ENCODE results near the gene CDCA8.

DNA sequence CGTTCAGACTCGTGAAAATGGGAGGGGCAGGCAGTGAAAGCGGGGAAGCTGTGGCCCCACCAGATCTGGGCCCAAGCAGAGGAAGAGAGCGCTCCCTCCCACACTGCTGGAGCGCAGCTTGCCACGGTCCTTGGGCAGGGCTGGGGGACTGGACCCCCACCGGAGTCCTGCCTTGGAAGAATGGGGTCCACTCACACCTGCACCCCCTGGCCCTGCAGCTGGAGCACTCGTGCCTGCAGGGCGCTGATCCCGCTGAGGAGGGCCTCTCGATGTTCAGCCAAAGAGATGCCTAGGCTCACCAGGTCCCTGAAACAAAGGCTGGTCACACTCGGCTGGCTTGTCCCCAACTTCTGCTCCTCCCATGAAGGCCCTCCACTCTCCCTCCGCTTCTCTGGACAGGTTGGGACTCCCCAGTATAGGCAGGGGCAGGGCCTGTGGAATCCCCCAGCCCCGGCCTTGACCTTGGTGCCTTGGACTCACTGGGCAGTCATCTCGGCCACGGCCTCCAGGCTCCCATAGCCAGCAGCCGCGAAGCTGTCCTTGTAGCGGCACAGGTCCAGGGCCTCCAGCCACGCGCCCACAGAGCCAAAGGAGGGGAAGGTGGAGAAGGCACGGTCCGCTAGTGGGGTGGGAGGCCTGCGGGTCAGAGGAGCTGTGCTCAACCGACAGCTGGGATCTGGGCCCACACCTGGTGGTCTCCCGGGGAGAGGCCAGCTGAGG, 26.0 kb downstream of the CDCA8 start:
- TF ChIP-seq, protein P1, sequence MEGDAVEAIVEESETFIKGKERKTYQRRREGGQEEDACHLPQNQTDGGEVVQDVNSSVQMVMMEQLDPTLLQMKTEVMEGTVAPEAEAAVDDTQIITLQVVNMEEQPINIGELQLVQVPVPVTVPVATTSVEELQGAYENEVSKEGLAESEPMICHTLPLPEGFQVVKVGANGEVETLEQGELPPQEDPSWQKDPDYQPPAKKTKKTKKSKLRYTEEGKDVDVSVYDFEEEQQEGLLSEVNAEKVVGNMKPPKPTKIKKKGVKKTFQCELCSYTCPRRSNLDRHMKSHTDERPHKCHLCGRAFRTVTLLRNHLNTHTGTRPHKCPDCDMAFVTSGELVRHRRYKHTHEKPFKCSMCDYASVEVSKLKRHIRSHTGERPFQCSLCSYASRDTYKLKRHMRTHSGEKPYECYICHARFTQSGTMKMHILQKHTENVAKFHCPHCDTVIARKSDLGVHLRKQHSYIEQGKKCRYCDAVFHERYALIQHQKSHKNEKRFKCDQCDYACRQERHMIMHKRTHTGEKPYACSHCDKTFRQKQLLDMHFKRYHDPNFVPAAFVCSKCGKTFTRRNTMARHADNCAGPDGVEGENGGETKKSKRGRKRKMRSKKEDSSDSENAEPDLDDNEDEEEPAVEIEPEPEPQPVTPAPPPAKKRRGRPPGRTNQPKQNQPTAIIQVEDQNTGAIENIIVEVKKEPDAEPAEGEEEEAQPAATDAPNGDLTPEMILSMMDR (IDR thresholded peaks at IDR 0.05; ENCODE audit: low read length), result no peak
- TF ChIP-seq EZH2 (IDR thresholded peaks at IDR 0.05; ENCODE audit: borderline replicate concordance, low read length), result no peak

Data from OCI-LY1 (cell line).